Thyroid gland (tissue), 4 donors: ENCODE measurements around the gene CHST12. TPM values are rescaled to one million over a fixed set of nuclear protein-coding genes. Genes with fewer than 3 reads are reported as not detected.

Source experiments
- DNase-seq, 2 donors: peaks; one replicate each; pipeline ENCODE4 v3.0.0-alpha.2; 2019
- H3K27ac ChIP-seq, 3 donors: fragments of 200-600 bp; sonication (generic); 1 replicate in 2 of 3; 2 replicates in 1 of 3; pipeline ENCODE4 v1.5.1; 2016 to 2019; ENCODE audit warnings: mild to moderate bottlenecking in 1 of 3, moderate library complexity in 1 of 3
- H3K27me3 ChIP-seq: fragments of 200-600 bp; sonication (generic); one replicate; pipeline ENCODE4 v1.5.1; 2019
- H3K36me3 ChIP-seq, 2 donors: fragments of 200-600 bp; sonication (generic); one replicate each; pipeline ENCODE4 v1.5.1; 2016 to 2019
- H3K4me1 ChIP-seq, 2 donors: fragments of 200-600 bp; sonication (generic); one replicate each; pipeline ENCODE4 v1.5.1; 2017 to 2019
- H3K4me3 ChIP-seq, 3 donors: fragments of 200-600 bp; sonication (generic); replicated peaks in 1 of 3; 1 replicate in 2 of 3; 2 replicates in 1 of 3; pipeline ENCODE4 v1.5.1; 2016; ENCODE audit warnings: mild to moderate bottlenecking in 1 of 3
- H3K9me3 ChIP-seq: fragments of 200-600 bp; sonication (generic); one replicate; pipeline ENCODE4 v1.5.1; 2017
- POLR2A ChIP-seq, 2 donors: fragments of 450-650 bp; IDR thresholded peaks; one replicate each; pipeline ENCODE4 v1.6.1; 2017; ENCODE audit warnings: antibody characterized with exemption in 2 of 2, mild to moderate bottlenecking in 2 of 2, moderate library complexity in 1 of 2
- WGBS, 2 donors: methylation state at CpG; one replicate each; pipeline ENCODE4 v1.1.5; 2017; 5-methylcytosine and 5-hydroxymethylcytosine counted together
- intact Hi-C: fragments of 100-400 bp; cut with DNase I; formaldehyde crosslinking; loops from one replicate; pipeline ENCODE4 v1.15.1; 2023
- total RNA-seq, 4 donors: library from RNA; depleted of rRNA; stranded (reverse); fragments of >200 nt; gene quantifications; one replicate each; pipeline ENCODE4 v1.2.3, GENCODE V29; 2016
- TF ChIP-seq, protein P1 (sequence below), 6 experiments: fragments of 200-600 bp in 3 of 6; fragments of 450-650 bp in 3 of 6; sonication (generic) in 3 of 6; IDR thresholded peaks; one replicate each; pipeline ENCODE4 v1.5.1; 2016 to 2019; ENCODE audit warnings: antibody characterized with exemption in 6 of 6, mild to moderate bottlenecking in 2 of 6, inconsistent platforms in 1 of 6, moderate library complexity in 1 of 6

The CHST12 gene
- total RNA-seq, 4 donors from 2014 or later, result 15.3 to 24.2 (median 19.2) TPM

DNA sequence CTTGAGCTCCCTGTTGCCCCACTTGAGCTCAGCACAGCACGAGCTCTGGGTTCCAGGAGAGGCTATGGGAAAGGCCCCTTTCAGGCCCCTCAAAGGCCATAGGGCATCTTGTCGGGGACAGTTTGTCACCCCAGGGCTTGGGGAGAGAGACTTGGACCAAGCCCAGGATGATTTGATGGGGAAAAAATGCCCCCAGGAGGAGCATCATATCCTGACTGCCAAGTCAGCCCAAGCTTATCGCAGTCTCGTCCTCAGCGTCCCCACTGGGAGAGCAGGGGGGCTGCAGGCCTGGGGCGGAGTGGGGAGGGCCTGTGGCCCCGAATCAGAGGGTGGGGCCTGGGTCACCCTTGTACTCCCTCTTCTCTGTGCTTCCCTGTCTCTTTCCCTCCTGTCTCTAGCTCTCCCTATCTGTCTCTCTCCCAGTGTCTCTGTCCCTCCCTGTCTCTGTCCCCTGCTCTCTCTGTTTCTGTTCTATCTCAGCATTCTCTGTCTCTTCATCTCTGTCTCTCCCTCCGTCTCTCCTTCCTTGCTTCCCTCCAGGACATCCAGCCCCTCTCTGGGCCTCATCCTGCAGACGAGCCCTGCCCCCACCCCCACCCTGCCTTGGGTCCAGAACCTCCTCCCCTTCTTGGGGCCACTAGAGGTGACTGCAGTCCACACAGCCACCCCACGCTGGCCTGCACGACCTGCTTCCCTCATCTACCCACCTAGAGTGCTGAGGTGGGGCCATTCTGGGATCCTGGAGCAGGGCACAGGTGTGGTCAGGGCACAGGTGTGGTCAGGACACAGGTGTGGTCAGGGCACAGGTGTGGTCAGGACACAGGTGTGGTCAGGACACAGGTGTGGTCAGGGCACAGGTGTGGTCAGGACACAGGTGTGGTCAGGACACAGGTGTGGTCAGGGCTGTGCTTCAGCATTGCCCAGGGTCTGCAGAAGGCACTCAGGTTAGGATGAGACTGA lies 90.1 kb downstream of the CHST12 start:
- DNase-seq, result no peak
- TF ChIP-seq, protein P1, sequence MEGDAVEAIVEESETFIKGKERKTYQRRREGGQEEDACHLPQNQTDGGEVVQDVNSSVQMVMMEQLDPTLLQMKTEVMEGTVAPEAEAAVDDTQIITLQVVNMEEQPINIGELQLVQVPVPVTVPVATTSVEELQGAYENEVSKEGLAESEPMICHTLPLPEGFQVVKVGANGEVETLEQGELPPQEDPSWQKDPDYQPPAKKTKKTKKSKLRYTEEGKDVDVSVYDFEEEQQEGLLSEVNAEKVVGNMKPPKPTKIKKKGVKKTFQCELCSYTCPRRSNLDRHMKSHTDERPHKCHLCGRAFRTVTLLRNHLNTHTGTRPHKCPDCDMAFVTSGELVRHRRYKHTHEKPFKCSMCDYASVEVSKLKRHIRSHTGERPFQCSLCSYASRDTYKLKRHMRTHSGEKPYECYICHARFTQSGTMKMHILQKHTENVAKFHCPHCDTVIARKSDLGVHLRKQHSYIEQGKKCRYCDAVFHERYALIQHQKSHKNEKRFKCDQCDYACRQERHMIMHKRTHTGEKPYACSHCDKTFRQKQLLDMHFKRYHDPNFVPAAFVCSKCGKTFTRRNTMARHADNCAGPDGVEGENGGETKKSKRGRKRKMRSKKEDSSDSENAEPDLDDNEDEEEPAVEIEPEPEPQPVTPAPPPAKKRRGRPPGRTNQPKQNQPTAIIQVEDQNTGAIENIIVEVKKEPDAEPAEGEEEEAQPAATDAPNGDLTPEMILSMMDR (IDR thresholded peaks at IDR 0.05), result no peak
- no peak for TF ChIP-seq POLR2A (IDR thresholded peaks at IDR 0.05)
- Histone ChIP-seq H3K9me3 (no peaks in the 10 kb centered on the region), H3K36me3 (no peaks in the 10 kb centered on the region), H3K4me1 (peaks cover 3 to 34% of the 10 kb centered on the region in 2 donors), H3K4me3 (no peak overlapping the region), H3K27ac (no peak overlapping the region), H3K27me3 (no peaks in the 10 kb centered on the region)
- intact Hi-C loops, result no loop called here
- WGBS, 2 donors, result 47 to 57% methylated on average over 10 to 11 of the region's 11 CpGs

DNA sequence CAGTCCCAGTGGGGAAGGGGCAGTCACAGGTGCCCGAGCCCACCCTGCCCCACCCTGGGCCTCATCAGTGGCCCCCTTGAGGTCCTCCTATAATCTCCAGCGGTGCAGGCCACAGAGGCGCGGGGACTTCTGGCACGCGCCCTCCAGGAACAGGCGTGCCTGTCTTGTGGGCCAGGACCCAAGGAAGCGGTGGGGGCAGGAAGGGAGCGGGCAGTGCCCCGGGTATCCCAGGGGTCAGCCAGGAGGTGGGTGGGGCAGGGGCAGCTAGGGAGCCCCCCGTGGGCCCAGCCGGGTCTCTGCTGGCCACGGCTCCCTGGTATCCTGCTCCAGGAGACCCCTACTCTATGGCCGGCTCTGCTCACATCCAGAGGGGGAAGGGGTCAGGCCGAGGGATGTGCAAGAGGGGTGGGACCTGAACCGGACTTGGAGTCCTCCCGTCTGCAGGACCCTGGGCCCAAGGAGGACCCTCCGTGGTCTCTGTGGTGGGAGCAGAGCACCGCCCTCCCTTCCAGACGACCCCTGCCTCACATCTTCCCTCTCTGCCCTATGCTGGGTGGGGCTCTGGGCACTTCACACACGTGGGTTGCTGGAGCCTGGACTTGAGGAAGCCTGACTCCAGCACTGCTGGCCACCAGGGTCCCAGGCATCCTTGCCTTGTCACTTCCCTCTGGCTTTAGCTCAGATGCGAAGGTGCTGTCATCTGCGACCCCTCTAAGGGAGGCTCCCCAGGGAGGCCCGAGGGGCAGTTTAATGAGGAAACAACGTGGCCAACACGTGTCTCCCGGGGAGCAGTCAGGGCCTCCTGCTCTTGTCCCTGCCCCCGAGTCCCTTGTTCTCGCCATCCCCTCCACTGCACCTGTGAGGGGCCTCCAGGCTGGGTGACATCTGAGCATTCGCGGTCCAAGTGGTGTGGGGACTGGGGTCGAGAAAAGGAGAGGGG lies 91.0 kb downstream of the CHST12 start:
- Histone ChIP-seq H3K27me3 (no peaks in the 10 kb centered on the region), H3K4me3 (no peak overlapping the region), H3K27ac (no peak overlapping the region), H3K36me3 (no peaks in the 10 kb centered on the region), H3K9me3 (no peaks in the 10 kb centered on the region), H3K4me1 (peaks cover 0 to 26% of the 10 kb centered on the region in 2 donors)
- TF ChIP-seq, protein P1 (IDR thresholded peaks at IDR 0.05), result no peak
- TF ChIP-seq POLR2A (IDR thresholded peaks at IDR 0.05), result no peak
- 62 to 64% methylated on average over 17 of the region's 32 CpGs for WGBS, 2 donors
- intact Hi-C loops, result no loop called here
- no peak for DNase-seq

DNA sequence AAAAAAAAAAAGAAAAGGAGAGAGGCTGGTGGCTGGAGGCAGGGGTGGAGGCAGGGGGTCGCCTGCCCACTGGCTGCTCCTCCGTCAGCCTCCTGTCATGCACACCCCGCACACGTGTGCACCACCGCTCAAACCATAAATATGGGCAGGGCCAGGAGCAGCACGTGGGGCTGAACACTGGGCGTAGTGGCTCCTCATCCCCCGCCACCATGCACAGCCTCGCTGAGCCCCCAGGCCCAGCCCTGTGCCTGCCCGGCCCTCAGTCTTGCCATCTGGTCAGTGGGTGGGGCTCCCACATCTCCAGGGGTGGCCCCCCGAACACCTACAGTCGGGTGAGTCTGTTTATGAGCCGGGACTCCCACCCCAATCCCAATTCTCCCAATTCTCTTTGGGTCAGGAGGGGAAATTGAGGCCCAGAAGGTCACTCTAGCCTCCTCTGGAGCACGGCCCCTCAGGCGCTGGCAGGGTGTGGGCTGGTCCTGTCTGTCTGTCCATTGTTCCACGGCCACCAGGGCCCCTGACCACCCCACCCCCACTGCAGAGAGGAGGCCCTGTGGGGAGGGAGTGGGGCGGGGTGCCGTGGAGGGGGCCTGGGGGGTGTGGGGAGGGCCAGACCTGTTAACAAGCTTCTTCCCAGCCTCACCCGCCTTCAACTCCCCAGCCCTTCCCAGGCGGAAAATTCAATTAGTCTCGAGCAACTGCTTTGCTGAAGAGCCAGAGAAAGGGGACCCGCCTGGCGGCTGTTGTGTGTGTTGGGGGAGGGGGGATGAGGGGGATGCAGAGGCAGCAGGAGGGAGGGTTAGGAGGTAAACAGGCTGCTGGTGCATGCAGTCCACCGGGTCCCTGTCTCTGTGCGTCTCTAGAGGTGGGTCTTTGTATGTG lies 92.2 kb downstream of the CHST12 start:
- TF ChIP-seq POLR2A (IDR thresholded peaks at IDR 0.05), result no peak
- TF ChIP-seq, protein P1 (IDR thresholded peaks at IDR 0.05), result no peak
- 74 to 81% methylated on average over 20 to 23 of the region's 25 CpGs for WGBS, 2 donors
- no peaks in the 10 kb centered on the region for H3K9me3 ChIP-seq
- H3K4me3 ChIP-seq, result no peak overlapping the region
- intact Hi-C loops, result no loop called here
- H3K27me3 ChIP-seq, result no peaks in the 10 kb centered on the region
- DNase-seq, result no peak
- no peak overlapping the region for H3K27ac ChIP-seq
- H3K4me1 ChIP-seq, result peaks cover 0 to 16% of the 10 kb centered on the region in 2 donors
- H3K36me3 ChIP-seq, result no peaks in the 10 kb centered on the region

DNA sequence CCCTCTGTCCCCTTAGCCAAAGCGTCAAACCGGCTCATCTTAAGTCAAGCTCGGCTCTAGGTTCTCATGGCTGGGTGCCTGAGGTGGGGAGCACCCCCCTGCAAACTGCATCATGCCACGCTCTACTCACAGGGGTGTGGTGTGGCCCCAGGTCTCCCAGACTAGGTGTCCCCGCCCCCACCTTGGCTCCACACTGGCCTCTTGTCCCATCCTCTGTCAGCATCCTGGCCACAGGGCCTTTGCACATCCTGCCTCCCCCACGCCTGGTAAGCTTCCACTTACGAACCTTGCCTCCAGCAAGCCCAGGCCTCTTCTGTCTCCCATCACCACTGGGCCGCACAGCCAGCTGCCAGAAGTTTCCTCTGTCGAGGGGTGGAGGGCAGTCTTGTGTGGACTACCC lies 93.0 kb downstream of the CHST12 start:
- Histone ChIP-seq H3K4me1 (peaks cover 0 to 16% of the 10 kb centered on the region in 2 donors), H3K27ac (no peak overlapping the region), H3K36me3 (no peaks in the 10 kb centered on the region), H3K27me3 (no peaks in the 10 kb centered on the region), H3K4me3 (no peak overlapping the region), H3K9me3 (no peaks in the 10 kb centered on the region)
- intact Hi-C loops, result no loop called here
- WGBS, 2 donors, result 84 to 87% methylated on average over 7 to 9 of the region's 9 CpGs
- TF ChIP-seq, protein P1 (IDR thresholded peaks at IDR 0.05), result no peak
- no peak for DNase-seq
